CD4-positive, alpha-beta T cell (primary cell): ENCODE measurements around the gene ASTN2. TPM values are rescaled to one million over a fixed set of nuclear protein-coding genes. Genes with fewer than 3 reads are reported as not detected.

Experiments used
- ATAC-seq: fragments of 200-7000 bp; cut with Tn5 transposase; one replicate; pipeline ENCODE4 v1.10.0; 2022; ENCODE audit warnings: mild to moderate bottlenecking; ENCODE audit not compliant: poor library complexity
- CTCF ChIA-PET: fragments of 350-600 bp; sonication (Branson Sonifier 250); formaldehyde crosslinking; loops from one replicate; lab custom pipeline; 2021; ENCODE audit warnings: antibody characterized with exemption, inconsistent platforms; lab: Charles Lee
- POLR2A ChIA-PET: fragments of 350-600 bp; sonication (Branson Sonifier 250); formaldehyde crosslinking; loops from one replicate; lab custom pipeline; 2021; ENCODE audit warnings: antibody characterized with exemption, inconsistent platforms; lab: Charles Lee
- DNase-seq, 14 experiments: peaks; one replicate each; pipeline ENCODE4 v3.0.0-alpha.2; 2013 to 2020; ENCODE audit warnings: mixed read lengths in 2 of 14
- H3K27ac ChIP-seq, 2 donors: one replicate each; pipeline versions ENCODE4 v1.5.1 to v1.7.0; 2013; ENCODE audit warnings: low read length in 2 of 2, low read depth in 1 of 2, mild to moderate bottlenecking in 1 of 2
- H3K27me3 ChIP-seq, 2 experiments: 1 replicate in 1 of 2; 2 replicates in 1 of 2; pipeline versions ENCODE4 v1.6.1 to v1.7.0; 2013; ENCODE audit warnings: low read length in 2 of 2, control low read depth in 1 of 2, mild to moderate bottlenecking in 1 of 2, moderate library complexity in 1 of 2; ENCODE audit not compliant: insufficient read depth in 2 of 2, control insufficient read depth in 1 of 2
- H3K36me3 ChIP-seq: one replicate; pipeline ENCODE4 v1.6.1; 2013; ENCODE audit warnings: low read length, control low read depth; ENCODE audit not compliant: insufficient read depth
- H3K4me1 ChIP-seq: one replicate; pipeline ENCODE4 v1.6.1; 2013; ENCODE audit warnings: low read length, control low read depth; ENCODE audit not compliant: insufficient read depth
- H3K4me3 ChIP-seq: one replicate; pipeline ENCODE4 v1.5.1; 2013; ENCODE audit warnings: mild to moderate bottlenecking, low read length, moderate library complexity
- H3K9me3 ChIP-seq, 2 experiments: 1 replicate in 1 of 2; 2 replicates in 1 of 2; pipeline versions ENCODE4 v1.6.1 to v1.7.0; 2013; ENCODE audit warnings: low read length in 2 of 2, mild to moderate bottlenecking in 2 of 2, control low read depth in 1 of 2, moderate library complexity in 1 of 2; ENCODE audit not compliant: control insufficient read depth in 1 of 2, insufficient read depth in 1 of 2
- H3K27ac Mint-ChIP-seq: one replicate; pipeline ENCODE4 v1.8.0; 2020; ENCODE audit warnings: mixed read lengths
- H3K27me3 Mint-ChIP-seq: one replicate; pipeline ENCODE4 v1.8.0; 2021; ENCODE audit warnings: mixed read lengths
- H3K36me3 Mint-ChIP-seq: one replicate; pipeline ENCODE4 v1.8.0; 2021; ENCODE audit warnings: low read depth, mixed read lengths
- H3K4me1 Mint-ChIP-seq: one replicate; pipeline ENCODE4 v1.8.0; 2021; ENCODE audit warnings: low read depth, mixed read lengths
- H3K4me3 Mint-ChIP-seq: one replicate; pipeline ENCODE4 v1.8.0; 2020; ENCODE audit warnings: mild to moderate bottlenecking, mixed read lengths
- H3K9me3 Mint-ChIP-seq: one replicate; pipeline ENCODE4 v1.8.0; 2020; ENCODE audit warnings: mixed read lengths
- CTCF ChIP-seq: fragments of 200-600 bp; IDR thresholded peaks from one replicate; pipeline ENCODE4 v1.8.0; 2022; ENCODE audit warnings: antibody characterized with exemption, mild to moderate bottlenecking
- intact Hi-C, 2 experiments: fragments of 100-400 bp; cut with DNase I in 1 of 2; cut with micrococcal nuclease in 1 of 2; formaldehyde crosslinking; loops; one replicate each; pipeline versions ENCODE4 v1.15.1 to v1.9.0; 2023 to 2025; cut with DNase I, micrococcal nuclease
- total RNA-seq, 174 experiments: library from RNA in 2 of 174; stranded (reverse) in 2 of 174; gene quantifications; one replicate each; pipeline ENCODE4 v1.2.3 and lab custom pipeline; 2021 to 2026

ASTN2 gene
- total RNA-seq, 2 experiments from 2014 or later = 2.3 to 2.4 TPM

GRCh38 chr9:116448431-116448830, 966.4 kb downstream of the ASTN2 start:
- H3K4me1 Mint-ChIP-seq = no peaks in the 10 kb centered on the region
- Histone ChIP-seq H3K36me3 (no peaks in the 10 kb centered on the region), H3K4me1 (no peaks in the 10 kb centered on the region), H3K27me3 (no peaks in the 10 kb centered on the region), H3K9me3 (no peaks in the 10 kb centered on the region), H3K27ac (no peak overlapping the region), H3K4me3 (no peak overlapping the region)
- intact Hi-C loops = no loop called here
- POLR2A ChIA-PET = no interaction called here
- H3K36me3 Mint-ChIP-seq = no peaks in the 10 kb centered on the region
- ATAC-seq (no peak), DNase-seq (no peak)
- CTCF ChIA-PET = no interaction called here
- no peak overlapping the region for H3K27ac Mint-ChIP-seq
- no peaks in the 10 kb centered on the region for H3K9me3 Mint-ChIP-seq
- TF ChIP-seq CTCF = no peak
- H3K4me3 Mint-ChIP-seq = no peak overlapping the region
- no peaks in the 10 kb centered on the region for H3K27me3 Mint-ChIP-seq

GRCh38 chr9:116447934-116448333, 966.9 kb downstream of the ASTN2 start:
- H3K4me1 Mint-ChIP-seq = no peaks in the 10 kb centered on the region
- ATAC-seq (no peak), DNase-seq (no peak)
- TF ChIP-seq CTCF = no peak
- Histone ChIP-seq H3K9me3 (no peaks in the 10 kb centered on the region), H3K4me1 (no peaks in the 10 kb centered on the region), H3K27ac (no peak overlapping the region), H3K4me3 (no peak overlapping the region), H3K36me3 (no peaks in the 10 kb centered on the region), H3K27me3 (no peaks in the 10 kb centered on the region)
- CTCF ChIA-PET = no interaction called here
- H3K27me3 Mint-ChIP-seq = no peaks in the 10 kb centered on the region
- intact Hi-C loops = no loop called here
- no peak overlapping the region for H3K27ac Mint-ChIP-seq
- H3K36me3 Mint-ChIP-seq = no peaks in the 10 kb centered on the region
- H3K4me3 Mint-ChIP-seq = no peak overlapping the region
- POLR2A ChIA-PET = no interaction called here
- H3K9me3 Mint-ChIP-seq = no peaks in the 10 kb centered on the region

- no peaks in the 10 kb centered on the region for H3K27me3 Mint-ChIP-seq
- DNase-seq (no peak), ATAC-seq (no peak)
- Histone ChIP-seq H3K4me3 (no peak overlapping the region), H3K27me3 (no peaks in the 10 kb centered on the region), H3K9me3 (peaks cover 0 to 2% of the 10 kb centered on the region in 2 experiments), H3K27ac (no peak overlapping the region), H3K36me3 (no peaks in the 10 kb centered on the region), H3K4me1 (no peaks in the 10 kb centered on the region)
- intact Hi-C loops = no loop called here
- H3K4me3 Mint-ChIP-seq = no peak overlapping the region
- no peak overlapping the region for H3K27ac Mint-ChIP-seq
- no peak for TF ChIP-seq CTCF
- CTCF ChIA-PET = no interaction called here
- no peaks in the 10 kb centered on the region for H3K4me1 Mint-ChIP-seq
- H3K36me3 Mint-ChIP-seq = peaks cover 44% of the 10 kb centered on the region
- POLR2A ChIA-PET = no interaction called here
- no peaks in the 10 kb centered on the region for H3K9me3 Mint-ChIP-seq
These were observed 972.3 kb downstream of the ASTN2 start for GRCh38 chr9:116442528-116442927.
